Measurements from ENCODE around the gene FBXW2. TPM values are rescaled to one million over a fixed set of nuclear protein-coding genes. Genes with fewer than 3 reads are reported as not detected.

FBXW2 gene
- total RNA-seq, 2 experiments from 2014 or later = 30.0 to 69.0 TPM

GRCh38 chr9:120768247-120768646 is 25.0 kb downstream of the FBXW2 start:
- Histone ChIP-seq H3K4me1 (ENCODE audit: insufficient read depth, low read length, poor library complexity, severe bottlenecking) (no peaks in the 10 kb centered on the region), H3K36me3 (ENCODE audit: insufficient read depth, low read length) (peaks cover 94% of the 10 kb centered on the region), H3K4me2 (ENCODE audit: low read length) (no peak overlapping the region), H3K9me2 (ENCODE audit: insufficient read depth, low read length) (no peaks in the 10 kb centered on the region), H2AFZ (ENCODE audit: low read length) (no peak overlapping the region), H3K9me3 (ENCODE audit: low read length) (no peaks in the 10 kb centered on the region), H4K20me1 (ENCODE audit: insufficient read depth, low read length) (no peaks in the 10 kb centered on the region), H3K79me2 (ENCODE audit: insufficient read depth, low read depth, low read length) (no peaks in the 10 kb centered on the region), H3K4me3 (ENCODE audit: low read depth, low read length, poor library complexity, severe bottlenecking) (no peak overlapping the region), H3K27ac (ENCODE audit: low read depth, low read length, poor library complexity, severe bottlenecking) (no peak overlapping the region)
- DNase-seq (ENCODE audit: low spot score) = no peak
- BruUV-seq (replicated peaks) = no TSS peak
- ChIA-PET CTCF (ENCODE audit: unreplicated experiment) (interaction anchor here (0.9 kb wide), 1 partner anchor 18 kb away, joined by 3 read pairs; no protein-coding TSS in a partner anchor), POLR2A (interaction anchor here (1.2 to 1.6 kb wide), 2 partner anchors 32 to 64 kb away, joined by 3 to 4 read pairs; no protein-coding TSS in a partner anchor)
- no peak for TF ChIP-seq CTCF (conservative IDR thresholded peaks at IDR 0.05; ENCODE audit: low read length)
- no peak for TF ChIP-seq EZH2phosphoT487 (IDR thresholded peaks at IDR 0.05; ENCODE audit: borderline replicate concordance, low read depth, low read length)
- intact Hi-C loops (cut with micrococcal nuclease; ENCODE audit: unreplicated experiment) = no loop called here

GRCh38 chr9:120767451-120767850 is 25.8 kb downstream of the FBXW2 start:
- intact Hi-C loops (cut with micrococcal nuclease; ENCODE audit: unreplicated experiment) = no loop called here
- Histone ChIP-seq H3K36me3 (ENCODE audit: insufficient read depth, low read length) (peaks cover 94% of the 10 kb centered on the region), H3K79me2 (ENCODE audit: insufficient read depth, low read depth, low read length) (no peaks in the 10 kb centered on the region), H2AFZ (ENCODE audit: low read length) (no peak overlapping the region), H3K9me2 (ENCODE audit: insufficient read depth, low read length) (no peaks in the 10 kb centered on the region), H4K20me1 (ENCODE audit: insufficient read depth, low read length) (no peaks in the 10 kb centered on the region), H3K27ac (ENCODE audit: low read depth, low read length, poor library complexity, severe bottlenecking) (no peak overlapping the region), H3K9me3 (ENCODE audit: low read length) (no peaks in the 10 kb centered on the region), H3K4me2 (ENCODE audit: low read length) (no peak overlapping the region), H3K4me3 (ENCODE audit: low read depth, low read length, poor library complexity, severe bottlenecking) (no peak overlapping the region), H3K4me1 (ENCODE audit: insufficient read depth, low read length, poor library complexity, severe bottlenecking) (no peaks in the 10 kb centered on the region)
- ChIA-PET CTCF (ENCODE audit: unreplicated experiment) (interaction anchor here (0.9 kb wide), 1 partner anchor 19 kb away, joined by 3 read pairs; no protein-coding TSS in a partner anchor), POLR2A (interaction anchor here (0.6 to 1.6 kb wide), 2 partner anchors 14 to 65 kb away, joined by 3 to 4 read pairs; no protein-coding TSS in a partner anchor)
- DNase-seq (ENCODE audit: low spot score) = no peak
- no peak for TF ChIP-seq EZH2phosphoT487 (IDR thresholded peaks at IDR 0.05; ENCODE audit: borderline replicate concordance, low read depth, low read length)
- TF ChIP-seq CTCF (conservative IDR thresholded peaks at IDR 0.05; ENCODE audit: low read length) = no peak
- BruUV-seq (replicated peaks) = no TSS peak

- Histone ChIP-seq H3K9me3 (ENCODE audit: low read length) (no peaks in the 10 kb centered on the region), H3K9me2 (ENCODE audit: insufficient read depth, low read length) (no peaks in the 10 kb centered on the region), H3K4me1 (ENCODE audit: insufficient read depth, low read length, poor library complexity, severe bottlenecking) (no peaks in the 10 kb centered on the region), H3K4me3 (ENCODE audit: low read depth, low read length, poor library complexity, severe bottlenecking) (no peak overlapping the region), H3K4me2 (ENCODE audit: low read length) (no peak overlapping the region), H4K20me1 (ENCODE audit: insufficient read depth, low read length) (no peaks in the 10 kb centered on the region), H2AFZ (ENCODE audit: low read length) (no peak overlapping the region), H3K36me3 (ENCODE audit: insufficient read depth, low read length) (peaks cover 94% of the 10 kb centered on the region), H3K27ac (ENCODE audit: low read depth, low read length, poor library complexity, severe bottlenecking) (no peak overlapping the region), H3K79me2 (ENCODE audit: insufficient read depth, low read depth, low read length) (no peaks in the 10 kb centered on the region)
- POLR2A ChIA-PET = interaction anchor here (0.6 to 1.4 kb wide), 4 partner anchors 14 to 1165 kb away, joined by 3 to 7 read pairs (median 4); no protein-coding TSS in a partner anchor
- TF ChIP-seq CTCF (conservative IDR thresholded peaks at IDR 0.05; ENCODE audit: low read length) (no peak), EZH2phosphoT487 (IDR thresholded peaks at IDR 0.05; ENCODE audit: borderline replicate concordance, low read depth, low read length) (no peak)
- intact Hi-C loops (cut with micrococcal nuclease; ENCODE audit: unreplicated experiment) = no loop called here
- CTCF ChIA-PET (ENCODE audit: unreplicated experiment) = no interaction called here
- BruUV-seq (replicated peaks) = no TSS peak
- DNase-seq (ENCODE audit: low spot score) = no peak
These were observed 27.2 kb downstream of the FBXW2 start for GRCh38 chr9:120765910-120766425.
